ENCODE measurements around the gene PTPN11.
"Not testable (repeated sequence)": the region's sequence is repeated elsewhere in the genome, so short reads cannot be mapped to it uniquely, and the experiment has no call there.

The PTPN11 gene

DNA sequence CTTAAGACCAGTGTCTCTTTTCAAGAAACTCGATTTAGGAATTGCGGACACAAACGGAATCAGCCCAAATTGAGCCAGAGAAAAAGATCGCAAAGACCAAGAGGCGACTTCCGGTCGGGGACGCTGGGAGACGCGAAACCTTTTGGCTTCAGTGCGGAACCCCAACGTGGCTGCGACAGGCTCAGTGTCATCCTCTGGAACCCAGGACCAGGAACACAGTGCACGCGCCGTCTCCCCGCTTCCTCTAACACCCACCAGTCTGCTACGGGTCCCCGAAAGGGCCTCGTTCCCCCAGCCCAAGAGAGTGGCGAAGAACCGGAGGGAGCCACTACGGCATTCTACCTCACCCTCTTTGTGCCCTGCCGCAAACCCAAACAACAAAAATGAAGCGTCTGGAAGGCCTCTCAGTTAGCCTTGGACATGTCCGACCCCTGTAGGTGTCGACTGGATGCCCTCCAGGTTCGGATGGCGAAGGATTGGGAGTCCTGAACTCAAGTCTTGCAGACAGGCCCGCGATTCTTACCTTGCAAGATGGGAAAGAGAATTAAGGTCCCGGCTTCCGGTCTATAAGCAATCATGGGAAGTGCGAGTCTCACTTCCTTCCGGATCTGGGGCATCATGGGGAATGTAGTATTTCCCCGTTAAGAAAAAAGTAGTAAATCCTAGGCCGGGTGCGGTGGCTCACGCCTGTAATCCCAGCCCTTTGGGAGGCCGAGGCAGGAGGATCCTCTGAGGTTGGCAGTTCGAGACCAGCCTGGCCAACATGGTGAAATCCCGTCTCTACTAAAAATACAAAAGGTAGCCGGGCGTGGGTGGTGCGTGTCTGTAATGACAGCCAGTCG is 9.5 kb upstream of the PTPN11 start, which contains the start of gene RPL6:
Gene RPL6, minus strand, starts transcription at position 542 of the 842 bp plus-strand sequence. CDS start 949 bp downstream, outside the sequence.
- DNase-seq (ENCODE audit: low spot score): peak; percentile 91

DNA sequence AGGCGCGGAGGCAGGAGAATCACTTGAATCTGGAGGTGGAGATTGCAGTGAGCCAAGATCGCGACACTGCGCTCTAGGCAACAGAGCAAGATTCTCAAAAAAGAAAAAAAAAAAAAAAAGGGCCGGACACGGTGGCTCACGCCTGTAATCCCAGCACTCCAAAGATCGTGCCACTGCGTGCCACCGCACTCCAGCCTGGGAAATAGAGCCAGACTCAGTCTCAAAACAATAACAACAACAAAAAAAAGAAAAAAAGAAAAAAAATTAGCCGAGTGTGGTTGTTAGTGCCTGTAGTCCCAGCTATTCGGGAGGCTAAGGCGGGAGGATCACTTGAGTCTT is 8.9 kb upstream of the PTPN11 start:
- DNase-seq (ENCODE audit: low spot score): no peak

DNA sequence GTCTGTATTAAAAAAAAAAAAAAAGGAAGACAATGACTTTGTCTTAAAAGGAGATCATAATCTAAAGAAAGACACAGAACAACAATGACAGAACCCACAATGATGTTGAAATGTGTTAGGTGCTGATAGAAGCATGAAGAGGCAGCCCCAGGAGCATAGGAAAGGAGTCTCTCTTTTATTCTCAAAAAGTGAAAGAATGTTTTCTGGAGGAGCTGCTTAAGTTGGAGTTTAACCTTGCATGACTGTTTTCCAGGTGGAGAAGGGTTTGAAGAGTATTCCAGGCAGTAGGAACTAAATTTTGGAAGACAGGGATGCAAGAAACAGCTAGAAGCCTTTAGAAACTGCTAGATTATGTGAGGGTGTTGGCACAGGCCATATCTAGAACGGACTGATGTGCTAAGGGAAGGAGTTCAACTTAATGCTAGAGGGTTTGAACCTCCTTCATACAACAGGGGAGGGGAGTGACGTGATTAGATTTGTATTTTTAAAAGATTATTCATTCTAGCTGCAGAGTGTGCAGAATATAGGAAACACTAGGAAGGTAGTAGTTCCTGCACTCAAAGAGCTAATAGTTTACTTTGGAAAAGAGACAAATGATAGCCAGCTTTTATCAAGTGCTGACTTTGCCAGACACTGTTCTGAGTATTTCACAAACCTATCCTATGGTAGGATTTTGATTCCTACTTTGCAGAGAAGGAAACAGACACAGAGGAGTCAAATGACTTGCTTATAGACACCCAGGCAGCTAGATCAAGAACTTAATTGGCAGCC is 4.7 kb upstream of the PTPN11 start:
- no peak for DNase-seq (ENCODE audit: low spot score)

DNA sequence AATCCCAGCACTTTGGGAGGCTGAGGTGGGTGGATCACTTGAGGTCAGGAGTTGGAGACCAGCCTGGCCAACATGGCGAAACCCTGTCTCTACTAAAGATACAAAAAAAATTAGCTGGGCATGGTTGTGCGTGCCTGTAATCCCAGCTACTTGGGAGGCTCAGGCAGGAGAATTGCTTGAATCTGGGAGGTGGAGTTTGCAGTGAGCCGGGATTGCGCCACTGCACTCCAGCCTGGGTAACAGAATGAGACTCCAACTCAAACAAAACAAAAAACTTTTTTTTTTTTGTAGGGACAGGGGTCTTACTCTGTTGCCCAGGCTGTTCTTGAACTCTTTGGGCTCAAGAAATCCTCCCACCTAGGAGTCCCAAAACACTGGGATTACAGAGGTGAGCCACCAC is 3.3 kb upstream of the PTPN11 start:
- not testable (repeated sequence) for DNase-seq (ENCODE audit: low spot score)

DNA sequence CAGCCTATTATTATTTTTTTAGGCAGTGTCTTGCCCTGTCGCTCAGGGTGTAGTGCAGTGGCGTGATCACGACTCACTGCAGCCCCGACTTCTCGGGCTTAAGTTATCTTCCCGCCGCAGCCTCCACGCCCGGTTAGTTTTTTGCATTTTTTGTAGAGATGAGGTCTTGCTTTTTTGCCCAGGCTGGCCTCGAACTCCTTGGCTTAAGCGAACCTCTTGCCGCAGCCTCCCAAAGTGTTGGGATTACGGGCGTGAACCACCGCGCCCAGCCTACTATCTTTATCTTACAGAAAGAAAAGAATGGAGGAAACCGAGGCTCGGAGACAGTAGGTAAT is 507 bp upstream of the PTPN11 start:
- DNase-seq (ENCODE audit: low spot score): no peak

DNA sequence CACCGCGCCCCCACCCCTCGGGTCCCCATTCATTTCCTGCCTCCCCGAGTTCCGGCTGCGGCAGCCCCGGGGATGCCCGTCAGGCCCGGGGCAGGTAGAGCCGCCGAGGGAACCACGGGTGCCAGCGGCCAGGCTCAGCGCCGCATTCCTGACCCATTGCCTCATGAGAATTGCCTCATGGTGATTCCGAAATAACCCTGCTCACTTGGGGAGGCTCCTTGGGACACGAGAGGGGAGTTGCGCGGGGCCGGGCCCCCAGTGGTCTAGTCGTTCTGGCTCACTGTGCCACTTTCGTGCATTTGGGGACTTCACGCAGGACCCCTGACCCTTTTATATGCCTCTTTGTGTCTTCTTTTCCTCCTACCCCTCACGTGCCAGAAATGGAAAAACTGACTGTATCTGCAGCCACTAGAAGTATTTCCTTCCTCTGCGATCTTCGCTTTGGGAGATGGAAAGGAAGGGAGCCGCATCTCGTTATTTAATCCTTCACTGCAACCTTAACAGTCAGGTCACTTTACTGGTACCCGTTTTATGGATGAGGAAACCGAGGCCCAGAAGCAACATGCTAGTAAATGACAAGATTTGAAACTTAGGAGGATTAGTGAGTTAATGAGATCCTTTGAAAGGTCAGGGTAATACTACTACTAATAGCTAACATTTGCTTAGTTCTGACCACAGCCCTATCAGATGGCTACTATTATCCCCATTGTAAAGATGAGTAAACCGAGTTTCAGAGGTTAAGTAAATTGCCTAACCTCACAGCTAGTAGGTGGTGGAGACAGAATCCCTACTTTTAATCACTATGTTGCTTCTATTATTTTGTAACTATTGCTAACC is 768 bp downstream of the PTPN11 start:
- DNase-seq (ENCODE audit: low spot score): peak; percentile 92

DNA sequence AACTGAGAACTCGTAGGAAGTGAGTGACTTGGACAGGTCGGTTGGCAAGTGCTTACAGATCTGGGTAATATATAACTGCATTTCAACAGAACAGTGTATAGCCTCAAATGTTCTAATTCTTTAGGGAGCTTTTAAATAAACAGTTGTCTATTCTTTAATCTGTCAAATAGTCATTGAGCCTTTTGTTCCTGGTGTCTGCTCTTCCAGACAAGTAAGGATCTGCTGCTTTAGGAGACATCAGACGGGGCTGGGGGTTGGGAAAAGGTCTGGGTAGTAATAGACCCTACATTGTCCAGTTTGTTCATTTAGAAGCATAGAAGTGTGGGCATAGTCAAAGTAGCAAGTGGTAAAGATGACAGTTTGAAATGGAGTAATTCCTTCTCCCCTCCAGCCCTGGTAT is 2.0 kb downstream of the PTPN11 start:
- DNase-seq (ENCODE audit: low spot score): no peak

DNA sequence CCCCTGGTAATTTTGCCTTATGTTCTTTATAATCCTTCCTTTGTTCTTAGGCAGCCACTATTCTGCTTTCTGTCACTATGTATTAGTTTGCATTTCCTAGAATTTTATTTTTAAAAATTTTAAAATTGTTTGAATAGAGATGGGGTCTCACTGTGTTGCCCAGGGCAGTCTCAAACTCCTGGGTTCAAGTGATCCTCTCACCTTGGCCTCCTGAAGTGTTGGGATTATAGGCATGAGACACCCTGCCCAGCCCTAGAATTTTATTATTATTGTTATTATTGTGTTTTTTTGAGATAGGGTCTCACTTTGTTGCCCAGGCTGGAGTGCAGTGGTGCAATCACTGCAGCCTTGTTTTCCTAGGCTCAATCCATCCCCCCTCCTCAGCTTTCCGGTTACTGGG is 2.6 kb downstream of the PTPN11 start:
- DNase-seq (ENCODE audit: low spot score): no peak

DNA sequence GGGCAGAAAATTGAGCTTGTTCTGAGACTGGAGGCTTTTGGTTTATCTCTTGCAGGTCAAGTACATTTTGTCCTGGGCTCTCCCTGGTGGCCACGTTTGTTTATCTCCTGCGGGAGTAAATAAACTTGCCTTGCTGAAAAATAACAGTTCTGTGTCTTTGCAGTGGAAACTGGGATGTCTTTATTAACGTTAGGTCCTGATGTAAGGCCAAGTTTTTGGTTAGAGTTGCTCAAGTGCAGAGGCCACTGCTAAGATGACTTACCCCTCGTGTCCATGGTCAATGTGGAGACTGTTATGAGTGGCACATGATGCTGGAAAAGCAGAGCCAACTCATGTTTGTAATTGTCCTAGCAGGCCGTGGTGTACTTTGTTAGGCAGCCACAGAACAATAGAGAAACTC is 3.8 kb downstream of the PTPN11 start:
- peak; percentile 56 for DNase-seq (ENCODE audit: low spot score)

DNA sequence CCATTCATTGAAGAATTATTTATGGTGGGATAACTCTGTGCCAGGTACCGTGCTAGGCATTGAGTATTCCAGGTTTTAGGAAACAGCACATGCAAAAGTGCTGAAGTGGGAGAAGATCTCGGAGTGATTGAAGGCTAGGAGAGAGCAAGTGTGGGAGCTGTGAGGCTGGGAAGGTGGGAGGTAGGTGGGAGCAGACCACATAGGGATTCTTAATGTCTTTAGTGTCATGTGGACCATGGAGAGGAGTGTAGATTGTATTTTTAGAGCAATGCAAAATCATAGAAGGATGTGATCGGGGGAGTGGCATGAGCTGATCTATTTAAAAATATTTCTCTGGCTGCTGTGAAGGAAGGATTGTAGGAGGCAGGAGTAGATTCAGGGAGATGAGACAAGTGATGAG is 5.4 kb downstream of the PTPN11 start:
- no peak for DNase-seq (ENCODE audit: low spot score)

DNA sequence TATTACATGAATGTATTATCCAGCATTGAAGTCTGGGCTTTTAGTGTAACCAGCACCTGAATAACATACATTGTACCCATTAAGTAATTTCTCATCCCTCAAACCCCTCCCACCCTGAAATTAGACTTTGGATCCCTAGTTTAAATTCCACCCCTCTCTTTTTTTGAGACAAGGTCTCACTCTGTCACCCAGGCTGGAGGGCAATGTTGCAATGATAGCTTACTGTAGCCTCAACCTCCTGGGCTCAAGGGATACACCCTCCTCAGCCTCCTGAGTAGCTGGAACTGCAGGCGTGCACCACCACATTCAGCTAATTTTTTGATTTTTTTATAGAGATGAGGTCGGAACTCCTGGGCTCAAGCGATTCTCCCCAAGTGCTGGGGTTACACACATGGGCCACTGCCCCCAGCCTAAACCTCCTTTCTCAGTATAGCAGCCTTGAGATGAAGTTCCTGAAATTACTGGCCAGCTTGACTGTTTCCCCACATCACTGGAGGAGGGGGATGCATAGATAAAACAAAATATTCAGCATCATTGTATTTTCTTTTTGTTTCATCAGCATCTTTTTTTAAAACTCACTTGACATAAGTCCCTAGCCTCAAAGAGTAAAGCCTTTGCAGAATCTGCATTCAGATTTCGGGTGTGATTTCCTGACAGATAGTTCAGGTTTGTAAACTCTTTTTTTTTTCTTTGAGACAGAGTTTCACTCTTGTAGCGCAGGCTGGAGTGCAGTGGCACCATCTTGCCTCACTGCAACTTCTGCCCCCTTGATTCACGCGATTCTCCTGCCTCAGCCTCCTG is 7.0 kb downstream of the PTPN11 start:
- DNase-seq (ENCODE audit: low spot score): no peak

DNA sequence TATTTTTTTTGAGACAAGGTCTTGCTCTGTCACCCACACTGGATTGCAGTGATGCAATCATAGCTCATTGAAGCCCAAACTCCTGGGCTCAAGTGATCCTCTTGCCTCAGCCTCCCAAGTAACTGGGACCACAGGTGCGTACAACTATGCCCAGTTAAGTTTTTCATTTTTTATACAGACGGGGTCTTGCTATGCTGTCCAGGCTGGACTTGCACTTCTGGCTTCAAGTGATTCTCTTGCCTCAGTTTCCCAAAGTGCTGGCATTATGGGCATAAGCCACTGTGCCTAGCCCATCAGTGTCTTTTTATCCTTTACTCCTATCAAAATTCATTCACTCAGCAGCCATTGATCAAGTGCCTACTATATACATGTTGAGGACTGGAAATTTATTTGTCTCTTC is 9.0 kb downstream of the PTPN11 start:
- DNase-seq (ENCODE audit: low spot score): no peak

DNA sequence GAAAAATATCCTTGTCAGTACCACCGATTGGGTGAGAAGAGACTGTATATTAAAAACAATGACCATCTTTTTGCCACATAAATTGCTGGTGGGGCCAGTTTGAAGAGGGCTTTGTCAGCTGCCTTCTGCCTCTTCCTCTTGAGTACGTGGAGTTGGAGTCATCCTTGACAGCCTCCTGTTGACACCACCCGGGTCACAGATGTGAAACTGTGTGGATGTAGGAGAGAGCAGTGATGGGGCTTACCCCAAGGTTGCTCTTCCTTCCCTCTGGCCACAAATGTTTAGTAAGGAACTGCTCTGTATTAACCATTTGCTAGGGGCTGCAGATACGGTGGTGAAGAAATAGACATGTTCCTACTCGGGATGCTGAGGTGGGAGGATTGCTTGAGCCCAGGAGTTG is 12.2 kb downstream of the PTPN11 start:
- no peak for DNase-seq (ENCODE audit: low spot score)

DNA sequence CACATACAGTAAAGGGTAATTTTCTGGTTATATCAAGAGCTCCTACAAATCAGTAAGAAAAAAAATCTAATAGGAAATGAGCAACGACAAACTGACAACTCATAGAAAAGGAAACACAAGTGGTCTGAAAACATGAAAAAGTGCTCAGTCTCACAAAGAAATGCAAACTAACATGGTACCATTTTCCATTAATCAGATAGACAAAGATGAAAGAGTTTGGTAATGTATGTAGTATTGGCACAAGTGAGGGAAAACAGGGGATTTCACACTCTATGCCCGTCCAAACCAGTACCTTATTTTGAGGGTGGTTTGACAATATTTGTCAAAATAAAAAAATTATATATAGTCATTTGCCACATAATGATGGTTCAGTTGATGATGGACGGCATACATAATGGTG is 13.2 kb downstream of the PTPN11 start:
- no peak for DNase-seq (ENCODE audit: low spot score)

DNA sequence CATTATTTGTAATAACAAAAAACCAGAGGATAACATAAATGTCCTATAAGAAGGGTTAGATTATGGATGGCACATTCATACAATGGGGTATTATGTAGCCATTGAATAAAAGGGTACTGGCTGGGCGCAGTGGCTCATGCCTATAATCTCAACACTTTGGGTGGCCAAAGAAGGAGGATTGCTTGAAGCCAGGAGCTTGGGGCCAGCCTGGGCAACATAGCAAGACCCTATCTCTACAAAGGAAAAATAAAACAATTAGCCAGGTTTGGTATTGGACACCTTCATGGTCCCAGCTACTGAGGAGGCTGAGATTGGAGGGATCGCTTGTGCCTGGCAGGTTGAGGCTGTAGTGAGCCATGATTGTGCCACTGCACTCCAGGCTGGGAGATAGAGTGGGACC is 14.8 kb downstream of the PTPN11 start:
- no peak for DNase-seq (ENCODE audit: low spot score)

DNA sequence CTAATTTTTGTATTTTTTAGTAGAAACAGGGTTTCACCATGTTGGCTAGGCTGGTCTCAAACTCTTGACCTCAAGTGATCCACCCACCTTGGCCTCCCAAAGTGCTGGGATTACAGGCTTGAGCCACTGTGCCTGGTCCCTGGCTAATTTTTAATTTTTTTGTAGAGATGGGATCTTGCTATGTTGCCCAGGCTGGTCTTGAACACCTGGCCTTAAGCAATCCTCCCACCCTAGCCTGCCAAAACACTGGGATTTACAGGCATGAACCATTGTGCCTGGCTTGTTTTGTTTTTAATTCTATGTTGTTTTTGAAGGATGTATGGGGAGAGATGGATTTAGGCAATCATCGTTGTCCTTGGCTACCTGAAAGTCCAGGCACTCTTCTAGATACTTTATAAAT is 19.9 kb downstream of the PTPN11 start:
- not testable (repeated sequence) for DNase-seq (ENCODE audit: low spot score)

DNA sequence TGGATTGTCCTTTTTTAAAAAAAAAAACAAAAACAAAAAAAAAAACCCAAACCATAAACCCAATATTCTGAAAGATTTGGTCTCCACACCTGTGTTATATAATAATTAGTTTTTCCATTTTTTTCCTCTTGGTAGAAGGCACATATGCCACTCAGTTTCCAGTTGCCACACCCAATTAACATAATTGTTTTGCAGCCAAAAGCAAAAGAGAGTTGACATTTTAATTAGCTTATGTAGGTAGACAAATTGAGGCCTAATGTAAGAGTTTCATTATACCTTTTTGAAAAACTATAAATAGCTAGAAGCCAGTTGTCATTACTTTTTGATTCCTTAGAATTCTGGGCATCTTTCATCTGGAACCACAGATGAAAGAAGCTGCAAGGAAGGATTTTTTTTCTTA is 21.0 kb downstream of the PTPN11 start:
- no peak for DNase-seq (ENCODE audit: low spot score)

DNA sequence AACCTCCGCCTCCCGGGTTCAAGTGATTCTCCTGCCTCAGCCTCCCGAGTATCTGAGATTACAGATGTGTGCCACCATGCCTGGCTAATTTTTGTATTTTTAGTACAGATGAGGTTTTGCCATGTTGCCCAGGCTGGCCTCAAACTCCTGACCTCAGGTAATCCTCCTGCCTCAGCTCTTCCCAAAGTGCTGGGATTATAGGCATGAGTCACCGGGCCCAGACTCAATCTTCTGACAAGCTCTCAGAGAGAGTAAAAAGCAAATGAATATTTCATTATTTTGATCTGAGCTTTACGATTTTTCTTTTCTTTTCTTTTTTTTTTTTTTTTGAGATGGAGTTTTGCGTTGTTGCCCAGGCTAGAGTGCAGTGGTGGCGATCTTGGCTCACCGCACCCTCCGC is 21.9 kb downstream of the PTPN11 start:
- not testable (repeated sequence) for DNase-seq (ENCODE audit: low spot score)

DNA sequence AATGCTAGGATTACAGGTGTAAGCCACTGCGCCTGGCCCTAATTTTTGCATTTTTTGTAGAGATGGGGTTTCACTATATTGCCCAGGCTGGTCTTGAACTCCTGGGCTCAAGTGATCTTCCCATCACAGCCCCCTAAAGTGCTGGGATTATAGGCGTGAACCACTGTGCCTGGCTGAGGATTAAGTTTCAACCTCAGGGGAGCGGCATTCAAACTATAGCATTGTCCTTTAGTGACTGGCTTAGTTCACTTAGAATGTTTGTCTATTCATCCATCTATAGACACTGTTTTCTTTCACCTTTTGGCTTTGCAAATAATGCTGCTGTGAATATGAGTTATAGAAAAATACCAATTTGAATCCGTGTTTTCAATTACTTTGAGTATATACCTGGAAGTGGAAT is 25.2 kb downstream of the PTPN11 start:
- no peak for DNase-seq (ENCODE audit: low spot score)

DNA sequence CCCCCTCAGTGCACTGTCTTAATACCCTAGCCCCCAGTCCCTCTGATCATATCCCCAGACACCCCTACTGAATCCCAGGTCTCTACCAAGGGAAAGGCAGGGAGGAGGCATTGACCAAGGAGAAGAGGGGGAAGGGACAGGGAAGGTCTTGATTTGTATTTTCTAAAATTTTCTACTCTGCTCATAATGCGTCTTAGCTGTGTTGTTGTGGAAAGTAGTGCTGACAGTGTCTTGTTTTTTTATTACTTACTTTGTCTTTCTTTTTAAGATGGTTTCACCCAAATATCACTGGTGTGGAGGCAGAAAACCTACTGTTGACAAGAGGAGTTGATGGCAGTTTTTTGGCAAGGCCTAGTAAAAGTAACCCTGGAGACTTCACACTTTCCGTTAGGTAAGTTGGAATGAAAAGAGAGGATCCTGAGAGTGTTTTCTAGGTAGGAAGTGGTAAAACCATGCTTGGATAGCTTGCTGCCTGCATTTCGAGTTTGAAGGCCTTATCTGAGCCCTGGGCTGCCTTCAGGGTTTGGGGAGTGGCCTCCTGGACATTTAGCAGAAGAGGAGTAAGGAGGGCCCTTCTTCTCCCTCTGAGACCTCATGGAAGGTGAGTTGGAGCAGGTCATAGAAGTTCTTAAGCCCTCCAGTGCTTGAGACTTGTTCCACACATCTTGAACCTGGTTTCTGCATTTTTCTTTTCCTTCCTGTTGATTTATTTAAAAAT is 27.4 kb downstream of the PTPN11 start:
- no peak for DNase-seq (ENCODE audit: low spot score)

DNA sequence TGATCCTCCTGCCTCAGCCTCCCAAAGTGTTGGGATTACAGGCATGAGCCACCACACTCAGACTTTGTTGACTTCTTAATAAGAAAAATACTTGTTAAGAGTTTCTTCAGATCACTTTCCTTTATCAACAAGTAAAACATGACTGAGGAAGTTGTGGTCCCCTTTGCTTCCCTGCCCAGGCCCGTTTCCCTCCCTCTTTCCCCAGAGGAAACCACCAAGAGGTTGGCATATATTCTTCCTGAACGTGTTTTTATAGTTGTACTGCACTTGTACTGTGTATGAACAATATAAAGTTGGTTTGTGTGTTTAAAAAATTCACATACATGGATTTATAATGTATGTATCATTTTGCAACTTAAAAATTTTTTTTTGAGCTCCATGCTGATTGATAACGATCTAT is 28.4 kb downstream of the PTPN11 start:
- DNase-seq (ENCODE audit: low spot score): no peak

Measured in AG20443 (cell line).